ENCODE data around the gene TYW1.

DNA sequence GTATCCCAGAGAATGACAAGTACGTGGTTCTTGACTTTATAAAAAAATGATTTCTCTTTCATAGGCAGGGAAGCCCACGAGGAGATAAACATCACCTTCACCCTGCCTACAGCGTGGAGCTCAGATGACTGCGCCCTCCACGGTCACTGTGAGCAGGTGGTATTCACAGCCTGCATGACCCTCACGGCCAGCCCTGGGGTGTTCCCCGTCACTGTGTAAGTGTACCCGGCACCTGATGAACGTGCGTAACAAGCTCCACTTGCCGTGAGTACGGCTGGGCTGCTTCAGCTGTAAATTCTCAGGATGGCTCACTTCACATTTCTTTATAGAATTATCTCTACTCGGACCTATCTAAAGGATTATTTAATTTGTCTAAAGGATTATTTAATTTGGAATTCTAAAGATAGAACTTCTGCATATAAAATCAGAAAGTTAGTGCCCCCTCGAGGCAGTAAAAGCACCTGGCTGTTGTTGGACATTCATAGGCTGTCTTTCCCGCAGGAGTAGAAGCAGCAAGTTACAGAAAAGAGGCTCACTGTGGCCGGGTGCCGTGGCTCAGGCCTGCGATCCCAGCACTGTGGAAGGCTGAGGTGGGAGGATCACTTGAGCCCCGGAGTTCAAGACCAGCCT lies 48.0 kb upstream of the TYW1 start:
- TF ChIP-seq, protein P1, sequence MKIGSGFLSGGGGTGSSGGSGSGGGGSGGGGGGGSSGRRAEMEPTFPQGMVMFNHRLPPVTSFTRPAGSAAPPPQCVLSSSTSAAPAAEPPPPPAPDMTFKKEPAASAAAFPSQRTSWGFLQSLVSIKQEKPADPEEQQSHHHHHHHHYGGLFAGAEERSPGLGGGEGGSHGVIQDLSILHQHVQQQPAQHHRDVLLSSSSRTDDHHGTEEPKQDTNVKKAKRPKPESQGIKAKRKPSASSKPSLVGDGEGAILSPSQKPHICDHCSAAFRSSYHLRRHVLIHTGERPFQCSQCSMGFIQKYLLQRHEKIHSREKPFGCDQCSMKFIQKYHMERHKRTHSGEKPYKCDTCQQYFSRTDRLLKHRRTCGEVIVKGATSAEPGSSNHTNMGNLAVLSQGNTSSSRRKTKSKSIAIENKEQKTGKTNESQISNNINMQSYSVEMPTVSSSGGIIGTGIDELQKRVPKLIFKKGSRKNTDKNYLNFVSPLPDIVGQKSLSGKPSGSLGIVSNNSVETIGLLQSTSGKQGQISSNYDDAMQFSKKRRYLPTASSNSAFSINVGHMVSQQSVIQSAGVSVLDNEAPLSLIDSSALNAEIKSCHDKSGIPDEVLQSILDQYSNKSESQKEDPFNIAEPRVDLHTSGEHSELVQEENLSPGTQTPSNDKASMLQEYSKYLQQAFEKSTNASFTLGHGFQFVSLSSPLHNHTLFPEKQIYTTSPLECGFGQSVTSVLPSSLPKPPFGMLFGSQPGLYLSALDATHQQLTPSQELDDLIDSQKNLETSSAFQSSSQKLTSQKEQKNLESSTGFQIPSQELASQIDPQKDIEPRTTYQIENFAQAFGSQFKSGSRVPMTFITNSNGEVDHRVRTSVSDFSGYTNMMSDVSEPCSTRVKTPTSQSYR (CRISPR knock-in tag; IDR thresholded peaks at IDR 0.05) = no peak
- TF ChIP-seq CREM (CRISPR knock-in tag; IDR thresholded peaks at IDR 0.05) (no peak), OVOL2 (CRISPR knock-in tag; IDR thresholded peaks at IDR 0.05; ENCODE audit: borderline replicate concordance) (no peak), NFYB (CRISPR knock-in tag; conservative IDR thresholded peaks at IDR 0.05; ENCODE audit: low read depth) (no peak), CREB1 (CRISPR knock-in tag; IDR thresholded peaks at IDR 0.05) (no peak), SMAD3 (CRISPR knock-in tag; IDR thresholded peaks at IDR 0.05; ENCODE audit: borderline replicate concordance) (no peak), IRF2 (CRISPR knock-in tag; IDR thresholded peaks at IDR 0.05; ENCODE audit: borderline replicate concordance, low read depth) (no peak)
- TF ChIP-seq, protein P2, sequence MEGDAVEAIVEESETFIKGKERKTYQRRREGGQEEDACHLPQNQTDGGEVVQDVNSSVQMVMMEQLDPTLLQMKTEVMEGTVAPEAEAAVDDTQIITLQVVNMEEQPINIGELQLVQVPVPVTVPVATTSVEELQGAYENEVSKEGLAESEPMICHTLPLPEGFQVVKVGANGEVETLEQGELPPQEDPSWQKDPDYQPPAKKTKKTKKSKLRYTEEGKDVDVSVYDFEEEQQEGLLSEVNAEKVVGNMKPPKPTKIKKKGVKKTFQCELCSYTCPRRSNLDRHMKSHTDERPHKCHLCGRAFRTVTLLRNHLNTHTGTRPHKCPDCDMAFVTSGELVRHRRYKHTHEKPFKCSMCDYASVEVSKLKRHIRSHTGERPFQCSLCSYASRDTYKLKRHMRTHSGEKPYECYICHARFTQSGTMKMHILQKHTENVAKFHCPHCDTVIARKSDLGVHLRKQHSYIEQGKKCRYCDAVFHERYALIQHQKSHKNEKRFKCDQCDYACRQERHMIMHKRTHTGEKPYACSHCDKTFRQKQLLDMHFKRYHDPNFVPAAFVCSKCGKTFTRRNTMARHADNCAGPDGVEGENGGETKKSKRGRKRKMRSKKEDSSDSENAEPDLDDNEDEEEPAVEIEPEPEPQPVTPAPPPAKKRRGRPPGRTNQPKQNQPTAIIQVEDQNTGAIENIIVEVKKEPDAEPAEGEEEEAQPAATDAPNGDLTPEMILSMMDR (IDR thresholded peaks at IDR 0.05) = no peak
- TF ChIP-seq, protein P3, sequence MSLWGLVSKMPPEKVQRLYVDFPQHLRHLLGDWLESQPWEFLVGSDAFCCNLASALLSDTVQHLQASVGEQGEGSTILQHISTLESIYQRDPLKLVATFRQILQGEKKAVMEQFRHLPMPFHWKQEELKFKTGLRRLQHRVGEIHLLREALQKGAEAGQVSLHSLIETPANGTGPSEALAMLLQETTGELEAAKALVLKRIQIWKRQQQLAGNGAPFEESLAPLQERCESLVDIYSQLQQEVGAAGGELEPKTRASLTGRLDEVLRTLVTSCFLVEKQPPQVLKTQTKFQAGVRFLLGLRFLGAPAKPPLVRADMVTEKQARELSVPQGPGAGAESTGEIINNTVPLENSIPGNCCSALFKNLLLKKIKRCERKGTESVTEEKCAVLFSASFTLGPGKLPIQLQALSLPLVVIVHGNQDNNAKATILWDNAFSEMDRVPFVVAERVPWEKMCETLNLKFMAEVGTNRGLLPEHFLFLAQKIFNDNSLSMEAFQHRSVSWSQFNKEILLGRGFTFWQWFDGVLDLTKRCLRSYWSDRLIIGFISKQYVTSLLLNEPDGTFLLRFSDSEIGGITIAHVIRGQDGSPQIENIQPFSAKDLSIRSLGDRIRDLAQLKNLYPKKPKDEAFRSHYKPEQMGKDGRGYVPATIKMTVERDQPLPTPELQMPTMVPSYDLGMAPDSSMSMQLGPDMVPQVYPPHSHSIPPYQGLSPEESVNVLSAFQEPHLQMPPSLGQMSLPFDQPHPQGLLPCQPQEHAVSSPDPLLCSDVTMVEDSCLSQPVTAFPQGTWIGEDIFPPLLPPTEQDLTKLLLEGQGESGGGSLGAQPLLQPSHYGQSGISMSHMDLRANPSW (CRISPR knock-in tag; conservative IDR thresholded peaks at IDR 0.05; ENCODE audit: low read depth) = no peak
- TF ChIP-seq, protein P4, sequence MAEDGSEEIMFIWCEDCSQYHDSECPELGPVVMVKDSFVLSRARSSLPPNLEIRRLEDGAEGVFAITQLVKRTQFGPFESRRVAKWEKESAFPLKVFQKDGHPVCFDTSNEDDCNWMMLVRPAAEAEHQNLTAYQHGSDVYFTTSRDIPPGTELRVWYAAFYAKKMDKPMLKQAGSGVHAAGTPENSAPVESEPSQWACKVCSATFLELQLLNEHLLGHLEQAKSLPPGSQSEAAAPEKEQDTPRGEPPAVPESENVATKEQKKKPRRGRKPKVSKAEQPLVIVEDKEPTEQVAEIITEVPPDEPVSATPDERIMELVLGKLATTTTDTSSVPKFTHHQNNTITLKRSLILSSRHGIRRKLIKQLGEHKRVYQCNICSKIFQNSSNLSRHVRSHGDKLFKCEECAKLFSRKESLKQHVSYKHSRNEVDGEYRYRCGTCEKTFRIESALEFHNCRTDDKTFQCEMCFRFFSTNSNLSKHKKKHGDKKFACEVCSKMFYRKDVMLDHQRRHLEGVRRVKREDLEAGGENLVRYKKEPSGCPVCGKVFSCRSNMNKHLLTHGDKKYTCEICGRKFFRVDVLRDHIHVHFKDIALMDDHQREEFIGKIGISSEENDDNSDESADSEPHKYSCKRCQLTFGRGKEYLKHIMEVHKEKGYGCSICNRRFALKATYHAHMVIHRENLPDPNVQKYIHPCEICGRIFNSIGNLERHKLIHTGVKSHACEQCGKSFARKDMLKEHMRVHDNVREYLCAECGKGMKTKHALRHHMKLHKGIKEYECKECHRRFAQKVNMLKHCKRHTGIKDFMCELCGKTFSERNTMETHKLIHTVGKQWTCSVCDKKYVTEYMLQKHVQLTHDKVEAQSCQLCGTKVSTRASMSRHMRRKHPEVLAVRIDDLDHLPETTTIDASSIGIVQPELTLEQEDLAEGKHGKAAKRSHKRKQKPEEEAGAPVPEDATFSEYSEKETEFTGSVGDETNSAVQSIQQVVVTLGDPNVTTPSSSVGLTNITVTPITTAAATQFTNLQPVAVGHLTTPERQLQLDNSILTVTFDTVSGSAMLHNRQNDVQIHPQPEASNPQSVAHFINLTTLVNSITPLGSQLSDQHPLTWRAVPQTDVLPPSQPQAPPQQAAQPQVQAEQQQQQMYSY (CRISPR knock-in tag; IDR thresholded peaks at IDR 0.05) = no peak
- TF ChIP-seq, protein P5, sequence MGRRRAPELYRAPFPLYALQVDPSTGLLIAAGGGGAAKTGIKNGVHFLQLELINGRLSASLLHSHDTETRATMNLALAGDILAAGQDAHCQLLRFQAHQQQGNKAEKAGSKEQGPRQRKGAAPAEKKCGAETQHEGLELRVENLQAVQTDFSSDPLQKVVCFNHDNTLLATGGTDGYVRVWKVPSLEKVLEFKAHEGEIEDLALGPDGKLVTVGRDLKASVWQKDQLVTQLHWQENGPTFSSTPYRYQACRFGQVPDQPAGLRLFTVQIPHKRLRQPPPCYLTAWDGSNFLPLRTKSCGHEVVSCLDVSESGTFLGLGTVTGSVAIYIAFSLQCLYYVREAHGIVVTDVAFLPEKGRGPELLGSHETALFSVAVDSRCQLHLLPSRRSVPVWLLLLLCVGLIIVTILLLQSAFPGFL (CRISPR knock-in tag; IDR thresholded peaks at IDR 0.05; ENCODE audit: borderline replicate concordance) = no peak
- TF ChIP-seq, protein P6, sequence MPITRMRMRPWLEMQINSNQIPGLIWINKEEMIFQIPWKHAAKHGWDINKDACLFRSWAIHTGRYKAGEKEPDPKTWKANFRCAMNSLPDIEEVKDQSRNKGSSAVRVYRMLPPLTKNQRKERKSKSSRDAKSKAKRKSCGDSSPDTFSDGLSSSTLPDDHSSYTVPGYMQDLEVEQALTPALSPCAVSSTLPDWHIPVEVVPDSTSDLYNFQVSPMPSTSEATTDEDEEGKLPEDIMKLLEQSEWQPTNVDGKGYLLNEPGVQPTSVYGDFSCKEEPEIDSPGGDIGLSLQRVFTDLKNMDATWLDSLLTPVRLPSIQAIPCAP (CRISPR knock-in tag; IDR thresholded peaks at IDR 0.05) = no peak
- TF ChIP-seq, protein P7, sequence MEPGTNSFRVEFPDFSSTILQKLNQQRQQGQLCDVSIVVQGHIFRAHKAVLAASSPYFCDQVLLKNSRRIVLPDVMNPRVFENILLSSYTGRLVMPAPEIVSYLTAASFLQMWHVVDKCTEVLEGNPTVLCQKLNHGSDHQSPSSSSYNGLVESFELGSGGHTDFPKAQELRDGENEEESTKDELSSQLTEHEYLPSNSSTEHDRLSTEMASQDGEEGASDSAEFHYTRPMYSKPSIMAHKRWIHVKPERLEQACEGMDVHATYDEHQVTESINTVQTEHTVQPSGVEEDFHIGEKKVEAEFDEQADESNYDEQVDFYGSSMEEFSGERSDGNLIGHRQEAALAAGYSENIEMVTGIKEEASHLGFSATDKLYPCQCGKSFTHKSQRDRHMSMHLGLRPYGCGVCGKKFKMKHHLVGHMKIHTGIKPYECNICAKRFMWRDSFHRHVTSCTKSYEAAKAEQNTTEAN (CRISPR knock-in tag; IDR thresholded peaks at IDR 0.05) = no peak
